Ecto neural progenitor cell (in vitro differentiated cells): ENCODE data around the gene ADH1C.
"Not testable (repeated sequence)": the region's sequence is repeated elsewhere in the genome, so short reads cannot be mapped to it uniquely, and the experiment has no call there.

Experiments used
- DNase-seq: peaks from one replicate; pipeline ENCODE4 v3.0.0-alpha.2; 2018; ENCODE audit warnings: low spot score

The ADH1C gene

DNA sequence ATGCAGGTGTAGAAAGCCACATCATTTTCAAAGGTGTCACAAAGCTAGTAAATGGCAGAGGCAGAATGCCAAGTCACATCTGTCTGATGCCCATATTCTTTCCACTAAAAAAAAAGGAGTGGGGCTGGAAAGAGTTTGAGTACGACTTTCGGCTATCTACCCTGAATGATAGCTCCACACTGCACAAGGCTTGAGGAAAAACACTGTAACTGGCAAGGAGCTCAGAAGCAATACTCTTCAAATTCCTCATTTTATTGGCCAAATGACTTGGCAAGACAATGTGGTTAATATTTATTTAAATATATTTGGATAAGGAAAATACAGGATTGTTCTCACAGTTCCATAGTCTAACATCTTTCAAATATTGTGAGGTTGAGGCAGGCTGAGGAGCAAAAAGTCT lies 5.4 kb upstream of the ADH1C start:
- DNase-seq, result no peak

GRCh38 chr4:99356992-99357391 lies 4.4 kb upstream of the ADH1C start:
- DNase-seq, result no peak

GRCh38 chr4:99356149-99356548 lies 3.6 kb upstream of the ADH1C start:
- not testable (repeated sequence) for DNase-seq

DNA sequence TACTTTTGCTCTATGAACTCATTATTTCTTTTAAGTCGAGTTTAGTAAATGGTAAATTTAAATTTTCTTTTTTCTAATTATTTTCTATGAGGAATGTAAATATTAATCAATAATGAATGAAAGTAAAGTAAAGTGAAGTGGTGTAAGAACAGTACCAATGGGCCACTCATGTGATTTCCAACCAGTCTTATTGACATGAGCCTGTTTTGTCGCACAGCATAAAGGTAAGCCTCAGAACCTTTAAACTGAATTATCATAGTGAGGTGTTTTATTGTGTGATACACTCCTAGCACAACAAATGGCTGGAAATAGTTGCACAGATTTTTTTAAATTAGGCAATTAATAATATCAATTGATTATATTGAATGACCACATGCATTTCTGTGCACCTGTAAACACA lies 1.1 kb downstream of the ADH1C start:
- DNase-seq, result no peak

DNA sequence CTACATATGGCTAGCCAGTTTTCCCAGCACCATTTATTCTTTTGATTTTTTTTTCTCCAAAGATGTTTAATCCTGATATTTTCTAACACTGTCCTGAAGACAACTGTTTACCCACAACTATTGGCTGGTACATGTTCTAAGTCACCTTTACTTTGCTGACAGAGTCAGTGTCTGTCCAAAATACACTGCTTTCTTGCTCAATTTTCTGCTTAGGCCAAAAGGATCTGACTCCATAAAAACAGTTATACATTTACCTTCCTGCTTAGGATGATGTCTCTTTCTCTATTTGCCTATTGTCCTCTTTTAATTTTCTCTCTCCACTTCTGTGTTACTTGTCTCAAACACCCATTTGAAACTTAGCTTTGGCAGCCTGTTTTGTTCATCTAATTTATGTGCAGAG lies 3.2 kb downstream of the ADH1C start:
- DNase-seq, result no peak

DNA sequence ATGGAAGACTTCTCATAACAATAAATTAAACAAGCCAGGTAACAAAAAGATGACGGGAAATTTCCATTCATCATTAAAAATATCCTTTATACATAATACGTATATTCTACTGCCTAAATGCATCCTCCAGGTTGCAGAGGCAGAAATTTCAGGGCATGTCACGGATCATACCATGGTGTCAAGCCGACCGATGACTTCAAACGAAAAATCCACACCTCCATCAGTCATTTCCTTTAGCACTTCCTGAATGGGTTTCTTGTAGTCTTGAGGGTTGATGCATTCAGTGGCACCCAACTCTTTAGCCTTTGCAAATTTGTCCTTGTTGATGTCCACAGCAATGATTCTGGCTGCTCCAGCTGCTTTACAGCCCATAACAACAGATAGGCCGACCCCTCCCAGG lies 9.9 kb downstream of the ADH1C start:
- not testable (repeated sequence) for DNase-seq

DNA sequence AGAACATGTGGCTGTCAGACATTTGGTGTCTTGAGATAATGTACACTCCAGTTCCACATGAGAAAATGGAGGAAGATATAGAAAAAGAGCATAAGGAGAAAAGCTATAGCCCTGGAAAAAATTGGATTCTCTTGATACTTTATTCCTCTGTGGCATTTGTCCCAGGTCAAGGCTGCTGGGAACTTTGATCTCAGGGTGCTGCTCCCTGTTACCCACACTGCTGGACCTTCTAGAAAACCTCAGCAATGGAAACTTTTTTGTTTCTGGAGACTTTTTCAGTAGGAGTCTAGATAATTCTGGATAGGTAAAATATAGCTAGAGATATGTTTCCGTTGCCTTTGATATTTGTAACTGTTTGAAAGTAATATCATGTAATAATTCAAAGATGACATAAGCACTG lies 11.1 kb downstream of the ADH1C start:
- no peak for DNase-seq

DNA sequence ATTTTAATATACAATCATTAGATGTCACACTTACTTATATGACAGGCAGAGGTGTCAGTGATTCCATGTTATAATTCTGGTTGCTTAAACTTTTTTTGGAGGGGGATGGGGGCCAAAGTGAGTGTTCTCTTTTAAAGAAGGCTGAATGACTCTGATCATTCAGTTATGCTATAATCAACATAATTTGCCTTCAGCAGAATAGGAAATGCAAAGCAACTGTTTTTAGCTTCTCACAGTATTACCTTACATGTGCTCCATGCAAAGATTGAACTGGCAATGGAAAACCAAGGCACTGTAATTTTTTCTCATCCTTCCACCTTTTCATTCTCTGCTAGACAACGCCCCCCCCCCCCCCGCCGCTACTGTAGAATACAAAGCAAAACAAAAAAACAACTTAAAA lies 13.4 kb downstream of the ADH1C start:
- no peak for DNase-seq

DNA sequence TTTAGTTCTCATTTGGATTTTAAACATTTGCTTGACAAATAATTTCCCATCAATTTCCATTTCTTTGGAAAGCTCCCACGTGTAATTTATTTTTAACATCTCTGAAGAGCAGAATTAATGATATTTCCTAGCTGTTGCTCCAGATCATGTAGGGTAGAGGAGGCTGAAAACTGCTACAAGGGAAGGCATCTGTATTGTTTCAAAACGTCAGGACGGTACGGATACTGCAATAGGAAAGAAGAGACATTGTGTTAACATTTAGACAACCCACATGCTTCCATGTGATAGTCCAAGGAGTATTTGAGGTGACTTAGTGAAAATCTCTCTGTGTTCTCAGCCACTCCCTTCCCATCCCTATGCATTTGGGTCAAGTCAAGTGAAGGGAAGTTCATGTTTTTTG lies 16.0 kb downstream of the ADH1C start:
- DNase-seq, result no peak

DNA sequence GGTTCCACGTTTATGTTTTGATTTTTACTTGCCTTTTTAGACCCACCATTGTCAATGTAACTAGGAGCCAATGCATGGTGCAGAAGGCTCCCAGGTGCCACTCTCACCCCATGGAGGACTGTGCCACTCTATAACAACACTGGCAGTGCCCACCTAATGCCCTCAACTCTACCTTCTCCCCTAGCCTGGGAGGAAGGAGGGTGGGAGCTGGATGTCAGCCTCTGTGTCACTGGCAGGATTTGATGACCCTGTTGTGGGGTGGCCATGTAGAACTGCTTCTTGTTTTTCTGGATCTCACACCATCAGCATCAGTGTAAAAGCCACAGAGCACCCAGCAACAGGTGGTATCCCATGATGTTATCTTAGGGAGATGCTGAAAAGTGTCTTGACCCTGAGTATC lies 17.7 kb downstream of the ADH1C start:
- DNase-seq, result no peak

DNA sequence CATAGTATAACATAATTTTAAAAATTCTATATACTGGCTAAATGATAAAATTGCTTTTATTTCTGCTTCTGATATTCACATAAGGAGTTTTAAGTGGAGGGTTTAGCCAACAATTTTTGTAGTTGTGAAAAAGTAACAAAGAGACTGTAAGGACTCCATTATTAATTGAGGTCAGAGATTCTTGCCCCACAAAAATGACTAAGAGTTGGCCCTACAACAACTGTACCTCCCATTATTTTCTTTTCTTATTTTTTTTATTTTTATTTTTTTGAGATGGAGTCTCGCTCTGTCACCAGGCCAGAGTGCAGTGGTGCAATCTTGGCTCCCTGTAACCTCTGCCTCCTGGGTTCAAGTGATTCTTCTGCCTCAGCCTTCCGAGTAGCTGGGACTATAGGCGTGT lies 21.9 kb downstream of the ADH1C start:
- no peak for DNase-seq

DNA sequence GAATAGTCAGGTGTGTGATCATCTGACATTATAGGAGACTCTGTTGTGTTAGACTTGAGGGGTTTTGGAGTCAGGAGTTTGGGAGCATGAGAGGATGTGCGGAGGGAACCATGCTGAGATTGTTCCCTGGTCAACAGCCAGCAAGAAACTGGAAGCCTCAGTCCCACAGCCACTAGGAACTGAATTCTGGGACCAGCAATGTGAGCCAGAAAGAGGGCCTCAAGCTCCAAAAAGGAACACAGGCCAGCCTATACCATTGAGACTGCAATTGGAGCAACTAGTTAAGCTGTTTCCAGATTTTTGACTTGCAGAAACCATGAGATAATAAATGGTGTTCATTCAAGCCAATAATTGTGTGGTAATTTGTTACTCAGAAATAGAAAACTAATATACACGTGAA lies 22.7 kb downstream of the ADH1C start:
- DNase-seq, result no peak

DNA sequence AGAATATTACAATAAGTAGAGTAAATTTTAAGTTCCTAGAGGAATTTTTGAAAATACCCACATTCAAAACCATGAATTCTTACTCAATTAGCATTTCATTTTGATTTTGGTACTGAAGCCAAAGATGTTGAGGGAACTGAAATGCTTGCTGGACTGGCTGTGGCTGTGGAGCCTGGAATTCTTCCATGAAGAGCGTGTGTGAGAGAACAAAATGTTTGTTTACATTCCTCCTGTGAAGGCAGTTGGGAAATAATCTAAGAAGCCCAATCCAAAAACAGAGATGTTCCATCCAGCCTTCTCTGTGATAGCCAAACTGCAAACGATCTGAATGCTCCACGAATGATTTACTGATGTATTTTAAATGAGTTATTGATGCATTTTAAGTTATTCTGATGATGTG lies 27.6 kb downstream of the ADH1C start:
- no peak for DNase-seq

- no peak for DNase-seq
Measured at GRCh38 chr4:99324361-99324760, 28.2 kb downstream of the ADH1C start.

DNA sequence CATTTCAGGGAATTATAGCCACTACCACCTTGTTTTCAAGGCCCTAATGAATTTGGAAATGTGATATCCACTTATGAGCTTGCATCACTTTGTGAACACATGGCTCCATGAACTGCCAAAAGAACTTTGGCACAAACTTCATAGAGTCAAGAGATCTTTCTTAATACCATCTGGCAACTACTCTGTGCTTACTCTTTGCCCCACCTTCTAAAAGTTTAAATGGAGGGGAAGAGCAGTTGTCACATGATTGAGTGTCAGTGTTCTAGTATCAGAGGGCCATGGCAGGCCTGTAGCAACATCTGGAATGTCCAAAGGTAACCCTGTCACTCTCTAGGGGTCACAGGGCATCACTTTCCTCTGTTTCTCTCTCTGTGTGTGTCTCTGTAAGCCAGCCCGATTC lies 28.8 kb downstream of the ADH1C start:
- no peak for DNase-seq

DNA sequence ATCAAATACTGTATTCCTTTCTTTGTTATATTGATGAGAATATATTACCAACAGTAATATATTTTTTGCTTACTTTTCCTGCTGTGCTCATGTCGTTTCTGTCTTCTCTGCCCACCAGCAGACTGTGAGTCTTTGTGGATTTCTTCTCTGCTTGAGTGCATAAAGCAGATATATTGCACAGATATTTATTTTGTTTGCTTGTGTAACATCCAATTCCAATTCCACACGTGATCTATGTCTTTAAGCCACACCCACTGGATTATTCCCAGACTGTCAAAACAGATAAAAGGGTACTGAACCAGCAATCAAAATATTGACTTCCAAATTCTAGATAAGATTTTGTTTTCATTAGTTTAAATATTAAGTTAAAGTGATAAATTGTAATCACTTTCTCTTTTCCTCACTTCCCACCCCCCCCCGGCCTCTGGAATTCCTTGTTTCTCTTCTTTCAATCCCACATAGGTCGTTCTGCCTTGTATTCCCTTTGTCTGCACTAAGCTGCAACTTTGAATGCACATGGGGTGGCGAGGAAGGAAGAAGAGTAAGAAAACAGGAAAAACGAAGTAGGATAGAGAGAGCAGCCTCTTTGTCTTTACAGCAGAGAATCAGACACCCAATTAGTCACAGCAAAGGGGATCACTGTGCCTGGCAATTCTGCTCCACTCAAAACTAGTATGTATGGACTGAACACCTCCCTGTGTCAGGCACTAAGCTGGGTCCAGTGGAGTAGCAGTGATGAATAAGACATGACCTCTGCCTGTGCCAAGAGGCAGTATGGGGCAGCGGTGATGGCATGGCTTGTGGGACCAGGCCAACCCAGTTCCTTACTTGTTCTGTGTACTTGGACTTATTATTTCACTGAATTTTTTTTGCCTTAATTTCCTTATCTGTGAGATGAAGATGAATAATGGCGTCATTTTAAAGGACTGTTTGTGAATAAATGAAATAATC lies 31.0 kb downstream of the ADH1C start, which contains the start of gene ADH1B:
Gene ADH1B (minus strand): TSS at position 161 of the 951 bp plus-strand sequence. CDS start 70 bp downstream, at position 91.
- DNase-seq, result no peak

DNA sequence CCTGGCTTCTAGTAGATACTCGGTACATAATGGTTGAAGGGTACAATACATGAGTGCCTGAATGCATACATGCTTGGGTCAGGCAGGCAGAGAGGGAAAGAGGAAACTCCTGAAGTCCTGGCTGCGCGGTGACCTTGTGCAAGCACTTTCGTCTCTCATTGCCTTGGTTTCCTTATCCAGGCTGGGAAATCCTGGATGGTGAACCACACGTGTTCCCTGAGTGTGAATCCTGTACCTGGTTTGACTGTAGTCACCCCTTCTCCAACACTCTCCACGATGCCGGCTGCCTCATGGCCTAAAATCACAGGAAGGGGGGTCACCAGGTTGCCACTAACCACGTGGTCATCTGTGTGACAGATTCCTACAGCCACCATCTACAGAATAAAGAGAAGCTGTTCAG lies 34.7 kb downstream of the ADH1C start:
- DNase-seq, result not testable (repeated sequence)

GRCh38 chr4:99317354-99317753 lies 35.2 kb downstream of the ADH1C start:
- DNase-seq, result no peak

- no peak for DNase-seq
Measured at GRCh38 chr4:99315839-99316238, 36.7 kb downstream of the ADH1C start.

DNA sequence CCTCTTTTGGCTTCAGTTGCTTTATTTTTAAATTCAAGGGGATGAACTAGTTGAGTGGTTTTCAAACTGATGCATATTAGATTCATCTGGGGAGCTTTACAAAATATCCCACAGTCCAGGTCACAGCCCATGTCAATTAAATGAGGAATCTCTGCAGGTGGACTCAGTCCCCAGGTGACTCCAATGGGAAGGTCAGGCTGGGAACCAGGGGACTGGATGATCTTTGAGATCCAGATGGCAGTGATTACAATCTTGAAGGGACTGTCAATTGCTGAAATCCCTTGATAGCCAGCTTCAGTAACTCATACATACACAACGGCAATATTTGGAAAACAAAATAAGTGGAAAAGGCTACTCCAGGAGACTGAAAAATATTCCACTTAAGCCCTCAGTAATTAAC lies 38.3 kb downstream of the ADH1C start:
- DNase-seq, result no peak

DNA sequence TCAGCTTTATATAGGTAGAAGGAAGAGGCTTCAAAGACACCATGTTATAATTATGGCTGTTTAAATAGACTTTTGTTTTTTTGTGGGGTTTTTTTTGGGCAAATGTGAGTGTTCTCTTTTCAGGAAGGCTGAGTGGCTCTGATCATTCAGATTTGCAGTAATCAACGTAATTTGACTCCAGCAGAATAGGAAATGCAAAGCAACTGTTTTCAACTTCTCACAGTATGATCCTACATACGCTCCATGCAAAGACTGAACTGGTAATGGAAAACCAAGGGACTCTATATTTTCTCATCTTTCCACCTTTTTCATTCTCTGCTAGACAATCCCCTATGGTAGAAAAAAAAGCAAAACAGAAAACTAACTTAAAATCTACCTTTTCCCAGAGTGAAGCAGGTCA lies 42.2 kb downstream of the ADH1C start:
- DNase-seq, result no peak

DNA sequence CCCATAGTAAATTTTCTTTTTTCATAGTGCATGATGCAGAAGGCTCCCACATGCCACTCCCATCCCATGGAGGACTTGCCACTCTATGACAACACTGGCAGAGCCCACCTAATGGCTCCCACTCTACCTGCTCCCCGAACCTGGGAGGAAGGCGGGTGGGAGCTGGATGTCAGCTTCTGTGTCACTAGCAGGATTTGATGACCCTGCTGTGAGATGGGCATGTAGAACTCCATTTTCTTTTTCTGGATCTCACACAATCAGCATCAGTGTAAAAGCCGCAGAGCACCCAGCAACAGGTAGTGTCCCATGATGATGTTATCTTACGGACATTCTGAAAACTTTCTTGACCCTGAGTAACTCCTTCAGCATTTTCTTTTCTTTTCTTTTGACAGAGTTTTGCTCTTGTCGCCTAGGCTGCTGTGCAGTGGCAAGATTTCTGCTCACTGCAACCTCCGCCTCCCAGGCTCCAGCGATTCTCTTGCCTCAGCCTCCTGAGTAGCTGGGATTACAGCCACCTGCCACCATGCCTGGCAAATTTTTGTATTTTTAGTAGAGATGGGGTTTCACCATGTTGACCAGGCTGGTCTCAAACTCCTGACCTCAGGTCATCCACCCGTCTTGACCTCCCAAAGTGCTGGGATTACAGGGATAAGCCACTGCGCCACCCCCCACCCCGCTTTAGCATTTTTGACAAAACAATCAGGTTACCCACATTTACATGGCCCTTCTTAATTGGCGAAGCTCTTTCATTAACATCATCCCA lies 46.7 kb downstream of the ADH1C start:
- DNase-seq, result no peak
